GM19467 (cell line): ENCODE results near the gene MYO1D.

Experiments used
- ATAC-seq: cut with Tn5 transposase; IDR thresholded peaks from one replicate; pipeline ENCODE4 v1.9.1; 2021; ENCODE audit warnings: mild to moderate bottlenecking, moderate library complexity; ENCODE audit not compliant: unreplicated experiment

The MYO1D gene

GRCh38 chr17:32861981-32862380, 14.9 kb downstream of the MYO1D start:
- ATAC-seq, result no peak

- ATAC-seq, result no peak
Observed at GRCh38 chr17:32859857-32860525, 16.9 kb downstream of the MYO1D start.

- ATAC-seq, result no peak
Observed at GRCh38 chr17:32855620-32856019, 21.3 kb downstream of the MYO1D start.

- no peak for ATAC-seq
Observed at GRCh38 chr17:32854832-32855389, 22.0 kb downstream of the MYO1D start.

- no peak for ATAC-seq
Observed at GRCh38 chr17:32854207-32854606, 22.7 kb downstream of the MYO1D start.

GRCh38 chr17:32852811-32853210, 24.1 kb downstream of the MYO1D start:
- ATAC-seq, result no peak

GRCh38 chr17:32849879-32850278, 27.0 kb downstream of the MYO1D start:
- no peak for ATAC-seq

- no peak for ATAC-seq
Observed at GRCh38 chr17:32847977-32848376, 28.9 kb downstream of the MYO1D start.

- no peak for ATAC-seq
Observed at GRCh38 chr17:32846143-32846542, 30.8 kb downstream of the MYO1D start.

- no peak for ATAC-seq
Observed at GRCh38 chr17:32840241-32840640, 36.7 kb downstream of the MYO1D start.

- ATAC-seq, result no peak
Observed at GRCh38 chr17:32836527-32836926, 40.4 kb downstream of the MYO1D start.

- peak; percentile 37 for ATAC-seq
Observed at GRCh38 chr17:32835291-32835761, 41.6 kb downstream of the MYO1D start.

- ATAC-seq, result no peak
Observed at GRCh38 chr17:32834104-32834503, 42.8 kb downstream of the MYO1D start.

GRCh38 chr17:32833526-32833925, 43.4 kb downstream of the MYO1D start:
- ATAC-seq, result no peak

- ATAC-seq, result no peak
Observed at GRCh38 chr17:32833076-32833475, 43.8 kb downstream of the MYO1D start.

- ATAC-seq, result no peak
Observed at GRCh38 chr17:32831627-32832243, 45.2 kb downstream of the MYO1D start.

- no peak for ATAC-seq
Observed at GRCh38 chr17:32831223-32831622, 45.7 kb downstream of the MYO1D start.

GRCh38 chr17:32828822-32829221, 48.1 kb downstream of the MYO1D start:
- ATAC-seq, result no peak

GRCh38 chr17:32827227-32827626, 49.7 kb downstream of the MYO1D start:
- no peak for ATAC-seq

- no peak for ATAC-seq
Observed at GRCh38 chr17:32826076-32826475, 50.8 kb downstream of the MYO1D start.

- ATAC-seq, result no peak
Observed at GRCh38 chr17:32824334-32824733, 52.6 kb downstream of the MYO1D start.

- ATAC-seq, result no peak
Observed at GRCh38 chr17:32822996-32823395, 53.9 kb downstream of the MYO1D start.
